ENCODE results near the gene MAD1L1. TPM values are rescaled to one million over a fixed set of nuclear protein-coding genes. Genes with fewer than 3 reads are reported as not detected.

Gene MAD1L1
- total RNA-seq, 1 experiment from 2014 or later: 43.8 TPM

DNA sequence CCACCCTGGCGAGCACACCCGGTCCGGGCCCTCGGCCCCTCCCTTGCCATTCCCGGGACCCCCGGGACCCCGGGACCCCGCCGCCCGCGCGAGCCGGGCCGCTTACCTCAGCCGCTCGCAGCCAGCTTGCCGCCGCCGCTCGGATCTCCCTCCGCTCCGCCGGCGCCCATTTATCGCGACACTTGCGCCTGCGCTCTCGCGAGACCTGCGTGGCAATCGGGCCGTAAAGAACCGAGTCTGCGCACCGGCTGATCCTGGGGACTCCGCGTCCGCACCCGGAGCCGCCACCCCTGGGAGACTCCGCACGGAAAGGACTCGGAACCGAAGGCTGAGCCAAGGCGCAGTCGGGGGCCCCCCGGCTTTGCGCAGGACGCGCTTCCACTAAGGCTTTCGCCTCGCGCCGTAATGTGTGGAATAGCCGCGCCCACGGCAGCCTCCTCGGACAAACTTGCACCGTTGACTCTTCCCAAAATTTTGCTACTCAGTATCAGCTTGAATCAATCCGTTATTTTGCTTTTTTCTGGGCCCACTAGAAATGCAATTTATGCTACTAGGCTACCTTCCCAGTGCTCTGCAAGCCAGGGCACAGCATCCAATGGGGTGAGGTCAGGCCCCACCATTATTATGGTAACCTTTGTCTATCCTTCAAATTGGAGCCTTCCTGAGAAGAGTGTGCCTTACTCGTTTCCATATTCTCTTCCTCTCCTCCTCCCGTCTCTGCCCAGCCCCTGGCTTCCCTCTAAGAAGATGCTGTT is at the start of gene MAD1L1 (continued):
- TF ChIP-seq, protein P1, sequence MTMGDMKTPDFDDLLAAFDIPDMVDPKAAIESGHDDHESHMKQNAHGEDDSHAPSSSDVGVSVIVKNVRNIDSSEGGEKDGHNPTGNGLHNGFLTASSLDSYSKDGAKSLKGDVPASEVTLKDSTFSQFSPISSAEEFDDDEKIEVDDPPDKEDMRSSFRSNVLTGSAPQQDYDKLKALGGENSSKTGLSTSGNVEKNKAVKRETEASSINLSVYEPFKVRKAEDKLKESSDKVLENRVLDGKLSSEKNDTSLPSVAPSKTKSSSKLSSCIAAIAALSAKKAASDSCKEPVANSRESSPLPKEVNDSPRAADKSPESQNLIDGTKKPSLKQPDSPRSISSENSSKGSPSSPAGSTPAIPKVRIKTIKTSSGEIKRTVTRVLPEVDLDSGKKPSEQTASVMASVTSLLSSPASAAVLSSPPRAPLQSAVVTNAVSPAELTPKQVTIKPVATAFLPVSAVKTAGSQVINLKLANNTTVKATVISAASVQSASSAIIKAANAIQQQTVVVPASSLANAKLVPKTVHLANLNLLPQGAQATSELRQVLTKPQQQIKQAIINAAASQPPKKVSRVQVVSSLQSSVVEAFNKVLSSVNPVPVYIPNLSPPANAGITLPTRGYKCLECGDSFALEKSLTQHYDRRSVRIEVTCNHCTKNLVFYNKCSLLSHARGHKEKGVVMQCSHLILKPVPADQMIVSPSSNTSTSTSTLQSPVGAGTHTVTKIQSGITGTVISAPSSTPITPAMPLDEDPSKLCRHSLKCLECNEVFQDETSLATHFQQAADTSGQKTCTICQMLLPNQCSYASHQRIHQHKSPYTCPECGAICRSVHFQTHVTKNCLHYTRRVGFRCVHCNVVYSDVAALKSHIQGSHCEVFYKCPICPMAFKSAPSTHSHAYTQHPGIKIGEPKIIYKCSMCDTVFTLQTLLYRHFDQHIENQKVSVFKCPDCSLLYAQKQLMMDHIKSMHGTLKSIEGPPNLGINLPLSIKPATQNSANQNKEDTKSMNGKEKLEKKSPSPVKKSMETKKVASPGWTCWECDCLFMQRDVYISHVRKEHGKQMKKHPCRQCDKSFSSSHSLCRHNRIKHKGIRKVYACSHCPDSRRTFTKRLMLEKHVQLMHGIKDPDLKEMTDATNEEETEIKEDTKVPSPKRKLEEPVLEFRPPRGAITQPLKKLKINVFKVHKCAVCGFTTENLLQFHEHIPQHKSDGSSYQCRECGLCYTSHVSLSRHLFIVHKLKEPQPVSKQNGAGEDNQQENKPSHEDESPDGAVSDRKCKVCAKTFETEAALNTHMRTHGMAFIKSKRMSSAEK (CRISPR knock-in tag; IDR thresholded peaks at IDR 0.05; ENCODE audit: borderline replicate concordance): 0 out of 2 replicates have a peak, but pooled peaks have one; percentile 4
- TF ChIP-seq CREM (CRISPR knock-in tag; IDR thresholded peaks at IDR 0.05) (0 out of 2 replicates have a peak, but pooled peaks have one; percentile 53), PRRX2 (CRISPR knock-in tag; IDR thresholded peaks at IDR 0.05) (0 out of 2 replicates have a peak, but pooled peaks have one; percentile 48), ZNF121 (CRISPR knock-in tag; IDR thresholded peaks at IDR 0.05) (no peak), GABPB1 (CRISPR knock-in tag; IDR thresholded peaks at IDR 0.05) (no peak)
- TF ChIP-seq, protein P2, sequence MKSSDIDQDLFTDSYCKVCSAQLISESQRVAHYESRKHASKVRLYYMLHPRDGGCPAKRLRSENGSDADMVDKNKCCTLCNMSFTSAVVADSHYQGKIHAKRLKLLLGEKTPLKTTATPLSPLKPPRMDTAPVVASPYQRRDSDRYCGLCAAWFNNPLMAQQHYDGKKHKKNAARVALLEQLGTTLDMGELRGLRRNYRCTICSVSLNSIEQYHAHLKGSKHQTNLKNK (CRISPR knock-in tag; IDR thresholded peaks at IDR 0.05): 0 out of 2 replicates have a peak, but pooled peaks have one; percentile 49

DNA sequence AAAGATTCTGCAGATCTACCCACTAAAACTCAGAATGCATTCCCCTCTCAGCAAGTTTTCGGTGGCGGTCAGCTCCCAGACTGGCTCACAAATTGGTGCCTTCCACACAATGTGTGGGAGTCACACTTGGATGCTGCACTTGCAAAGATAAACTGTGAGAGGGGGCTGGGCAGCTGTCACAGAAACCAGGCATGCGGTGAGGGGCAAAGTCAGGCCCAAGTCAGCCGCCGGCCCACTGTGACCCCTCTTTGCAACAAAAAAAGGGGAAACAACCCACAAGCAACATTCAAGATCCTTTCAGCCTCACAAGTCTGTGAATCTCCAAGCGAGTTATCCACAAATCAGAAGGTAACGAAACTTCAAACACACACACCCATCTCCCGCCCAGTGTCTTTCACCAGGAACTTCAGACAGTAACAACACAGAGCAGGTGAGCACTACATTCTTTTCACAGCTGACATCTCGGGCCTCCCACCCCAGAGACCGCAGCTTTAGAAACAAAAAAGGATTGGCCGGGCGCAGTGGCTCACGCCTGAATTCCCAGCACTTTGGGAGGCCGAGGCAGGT is 49.5 kb upstream of the MAD1L1 start:
- CTCF ChIA-PET: no interaction called here
- Mint-ChIP-seq H3K4me1 (peaks cover 19% of the 10 kb centered on the region), H3K9me3 (no peaks in the 10 kb centered on the region), H3K27ac (peak overlapping the region; percentile 83), H3K4me3 (no peak overlapping the region), H3K36me3 (no peaks in the 10 kb centered on the region), H3K27me3 (ENCODE audit: low read depth) (no peaks in the 10 kb centered on the region)
- no peak for DNase-seq (ENCODE audit: low spot score)
- POLR2A ChIA-PET: no interaction called here
- TF ChIP-seq NR3C1 (CRISPR knock-in tag; conservative IDR thresholded peaks at IDR 0.05; ENCODE audit: low read depth): no peak
- TF ChIP-seq FOXJ3 (CRISPR knock-in tag; IDR thresholded peaks at IDR 0.05; ENCODE audit: borderline replicate concordance): no peak
- TF ChIP-seq GABPB1 (CRISPR knock-in tag; IDR thresholded peaks at IDR 0.05): no peak
- TF ChIP-seq ZNF232 (CRISPR knock-in tag; IDR thresholded peaks at IDR 0.05): no peak
- TF ChIP-seq, protein P2 (CRISPR knock-in tag; IDR thresholded peaks at IDR 0.05): no peak
- TF ChIP-seq, protein P3, sequence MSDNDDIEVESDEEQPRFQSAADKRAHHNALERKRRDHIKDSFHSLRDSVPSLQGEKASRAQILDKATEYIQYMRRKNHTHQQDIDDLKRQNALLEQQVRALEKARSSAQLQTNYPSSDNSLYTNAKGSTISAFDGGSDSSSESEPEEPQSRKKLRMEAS (CRISPR knock-in tag; IDR thresholded peaks at IDR 0.05): no peak
- no peak for TF ChIP-seq ELF4 (CRISPR knock-in tag; IDR thresholded peaks at IDR 0.05; ENCODE audit: low read depth)
- no peak for TF ChIP-seq FOXK1 (CRISPR knock-in tag; IDR thresholded peaks at IDR 0.05)
- no peak for TF ChIP-seq TEAD4 (CRISPR knock-in tag; IDR thresholded peaks at IDR 0.05)
- TF ChIP-seq, protein P4, sequence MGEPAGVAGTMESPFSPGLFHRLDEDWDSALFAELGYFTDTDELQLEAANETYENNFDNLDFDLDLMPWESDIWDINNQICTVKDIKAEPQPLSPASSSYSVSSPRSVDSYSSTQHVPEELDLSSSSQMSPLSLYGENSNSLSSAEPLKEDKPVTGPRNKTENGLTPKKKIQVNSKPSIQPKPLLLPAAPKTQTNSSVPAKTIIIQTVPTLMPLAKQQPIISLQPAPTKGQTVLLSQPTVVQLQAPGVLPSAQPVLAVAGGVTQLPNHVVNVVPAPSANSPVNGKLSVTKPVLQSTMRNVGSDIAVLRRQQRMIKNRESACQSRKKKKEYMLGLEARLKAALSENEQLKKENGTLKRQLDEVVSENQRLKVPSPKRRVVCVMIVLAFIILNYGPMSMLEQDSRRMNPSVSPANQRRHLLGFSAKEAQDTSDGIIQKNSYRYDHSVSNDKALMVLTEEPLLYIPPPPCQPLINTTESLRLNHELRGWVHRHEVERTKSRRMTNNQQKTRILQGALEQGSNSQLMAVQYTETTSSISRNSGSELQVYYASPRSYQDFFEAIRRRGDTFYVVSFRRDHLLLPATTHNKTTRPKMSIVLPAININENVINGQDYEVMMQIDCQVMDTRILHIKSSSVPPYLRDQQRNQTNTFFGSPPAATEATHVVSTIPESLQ (CRISPR knock-in tag; IDR thresholded peaks at IDR 0.05): no peak
- no peak for TF ChIP-seq ZNF263 (CRISPR knock-in tag; IDR thresholded peaks at IDR 0.05; ENCODE audit: low read depth)
- no peak for TF ChIP-seq KAT7 (CRISPR knock-in tag; IDR thresholded peaks at IDR 0.05; ENCODE audit: borderline replicate concordance)
- TF ChIP-seq MYBL2 (CRISPR knock-in tag; IDR thresholded peaks at IDR 0.05): no peak
- TF ChIP-seq RELA (CRISPR knock-in tag; IDR thresholded peaks at IDR 0.05; ENCODE audit: borderline replicate concordance): no peak
- ATAC-seq: no peak
